ENCODE results near the gene NOXA1. TPM values are rescaled to one million over a fixed set of nuclear protein-coding genes. Genes with fewer than 3 reads are reported as not detected.

NOXA1 gene
- total RNA-seq, 6 experiments from 2014 or later = 4.7 to 8.0 (median 5.7) TPM

DNA sequence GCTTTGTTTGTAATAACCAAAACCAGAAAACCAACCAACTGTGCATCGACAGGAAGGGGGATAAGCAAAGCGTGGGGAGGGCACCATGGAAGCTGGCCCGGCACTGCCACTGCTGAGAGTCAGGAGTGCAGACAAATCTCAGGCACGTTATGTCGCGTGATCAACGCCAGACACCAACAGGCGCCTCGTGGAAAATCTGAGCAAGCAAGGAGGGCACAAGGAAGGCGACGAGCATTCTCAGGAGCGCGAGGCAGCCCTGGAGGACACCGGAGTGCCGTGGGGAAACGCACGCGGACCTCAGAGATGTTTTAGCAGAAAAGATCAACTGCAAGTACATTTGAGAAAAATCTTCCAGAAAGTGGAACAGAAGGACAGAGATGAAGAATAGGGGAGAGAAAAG lies 51.1 kb downstream of the NOXA1 start:
- intact Hi-C loops (cut with DNase I) = no loop called here
- Histone ChIP-seq H3K27me3 (no peaks in the 10 kb centered on the region), H3K4me3 (no peak overlapping the region), H3K9me3 (peaks cover 0 to 12% (median 0%) of the 10 kb centered on the region in 4 donors), H3K27ac (no peak overlapping the region), H3K4me1 (no peaks in the 10 kb centered on the region), H3K36me3 (no peaks in the 10 kb centered on the region)
- WGBS (ENCODE audit: insufficient coverage, low coverage, low lambda C conversion rate, missing lambda C conversion rate) = 92% methylated on average over 5 of the region's 18 CpGs
- no peak for ATAC-seq
- TF ChIP-seq POLR2A (IDR thresholded peaks at IDR 0.05) = no peak
- TF ChIP-seq, protein P1, sequence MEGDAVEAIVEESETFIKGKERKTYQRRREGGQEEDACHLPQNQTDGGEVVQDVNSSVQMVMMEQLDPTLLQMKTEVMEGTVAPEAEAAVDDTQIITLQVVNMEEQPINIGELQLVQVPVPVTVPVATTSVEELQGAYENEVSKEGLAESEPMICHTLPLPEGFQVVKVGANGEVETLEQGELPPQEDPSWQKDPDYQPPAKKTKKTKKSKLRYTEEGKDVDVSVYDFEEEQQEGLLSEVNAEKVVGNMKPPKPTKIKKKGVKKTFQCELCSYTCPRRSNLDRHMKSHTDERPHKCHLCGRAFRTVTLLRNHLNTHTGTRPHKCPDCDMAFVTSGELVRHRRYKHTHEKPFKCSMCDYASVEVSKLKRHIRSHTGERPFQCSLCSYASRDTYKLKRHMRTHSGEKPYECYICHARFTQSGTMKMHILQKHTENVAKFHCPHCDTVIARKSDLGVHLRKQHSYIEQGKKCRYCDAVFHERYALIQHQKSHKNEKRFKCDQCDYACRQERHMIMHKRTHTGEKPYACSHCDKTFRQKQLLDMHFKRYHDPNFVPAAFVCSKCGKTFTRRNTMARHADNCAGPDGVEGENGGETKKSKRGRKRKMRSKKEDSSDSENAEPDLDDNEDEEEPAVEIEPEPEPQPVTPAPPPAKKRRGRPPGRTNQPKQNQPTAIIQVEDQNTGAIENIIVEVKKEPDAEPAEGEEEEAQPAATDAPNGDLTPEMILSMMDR (IDR thresholded peaks at IDR 0.05) = no peak
- no peak for DNase-seq

GRCh38 chr9:137475666-137476065 lies 52.5 kb downstream of the NOXA1 start:
- intact Hi-C loops (cut with DNase I) = no loop called here
- H3K4me3 ChIP-seq = no peak overlapping the region
- WGBS (ENCODE audit: insufficient coverage, low coverage, low lambda C conversion rate, missing lambda C conversion rate) = 79% methylated on average over 2 of the region's 3 CpGs
- no peak overlapping the region for H3K27ac ChIP-seq
- DNase-seq (no peak), ATAC-seq (no peak)
- TF ChIP-seq, protein P1 (IDR thresholded peaks at IDR 0.05) = no peak
- TF ChIP-seq POLR2A (IDR thresholded peaks at IDR 0.05) = no peak
- peaks cover 0 to 12% (median 0%) of the 10 kb centered on the region in 4 donors for H3K9me3 ChIP-seq
- no peaks in the 10 kb centered on the region for H3K36me3 ChIP-seq
- no peaks in the 10 kb centered on the region for H3K4me1 ChIP-seq
- no peaks in the 10 kb centered on the region for H3K27me3 ChIP-seq

DNA sequence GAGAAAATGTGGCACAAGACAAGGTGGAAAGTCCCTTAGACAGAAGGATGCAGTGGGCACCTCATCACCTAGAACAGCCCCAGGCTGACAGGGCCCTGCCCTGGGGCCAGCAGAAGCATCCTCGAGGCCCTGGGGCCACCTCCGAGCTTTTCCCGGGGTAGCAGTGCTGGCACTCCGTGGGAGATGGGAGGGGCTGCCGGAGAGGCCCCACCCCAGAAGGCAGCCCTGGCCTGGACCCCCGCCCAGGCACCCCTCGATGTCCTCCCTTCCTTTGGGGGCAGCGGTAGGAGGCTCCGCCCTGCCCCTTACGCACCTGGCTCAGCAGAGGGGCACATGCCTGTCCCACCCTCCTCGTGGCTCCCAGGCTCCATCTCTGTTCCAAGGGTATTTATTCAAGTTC lies 53.7 kb downstream of the NOXA1 start:
- no peak for DNase-seq
- WGBS (ENCODE audit: insufficient coverage, low coverage, low lambda C conversion rate, missing lambda C conversion rate) = 100% methylated on average over 1 of the region's 11 CpGs
- Histone ChIP-seq H3K27ac (no peak overlapping the region), H3K4me3 (no peak overlapping the region), H3K9me3 (peaks cover 0 to 12% (median 0%) of the 10 kb centered on the region in 4 donors), H3K36me3 (no peaks in the 10 kb centered on the region), H3K4me1 (peaks cover 0 to 5% (median 1%) of the 10 kb centered on the region in 4 donors), H3K27me3 (no peaks in the 10 kb centered on the region)
- intact Hi-C loops (cut with DNase I) = no loop called here
- ATAC-seq = no peak
- TF ChIP-seq, protein P1 (IDR thresholded peaks at IDR 0.05) = no peak
- no peak for TF ChIP-seq POLR2A (IDR thresholded peaks at IDR 0.05)

- intact Hi-C loops (cut with DNase I) = no loop called here
- Histone ChIP-seq H3K9me3 (peaks cover 0 to 12% (median 0%) of the 10 kb centered on the region in 4 donors), H3K27ac (no peak overlapping the region), H3K4me1 (peaks cover 0 to 12% (median 6%) of the 10 kb centered on the region in 4 donors), H3K4me3 (no peak overlapping the region), H3K36me3 (no peaks in the 10 kb centered on the region), H3K27me3 (no peaks in the 10 kb centered on the region)
- ATAC-seq (peak in 1 of 4 donors; percentile 2), DNase-seq (peak in 2 of 3 donors; percentile 42 to 55)
- WGBS (ENCODE audit: insufficient coverage, low coverage, low lambda C conversion rate, missing lambda C conversion rate) = no CpG with 5 or more reads among the region's 29 CpGs
- TF ChIP-seq, protein P1 (IDR thresholded peaks at IDR 0.05) = no peak
- no peak for TF ChIP-seq POLR2A (IDR thresholded peaks at IDR 0.05)
Measured at GRCh38 chr9:137477778-137478612, 54.8 kb downstream of the NOXA1 start.

All from right lobe of liver (tissue), 6 donors.